OCI-M2 (cell line): Measurements from ENCODE around the gene RPS6KB1.
"Not testable (repeated sequence)": the region's sequence is repeated elsewhere in the genome, so short reads cannot be mapped to it uniquely, and the experiment has no call there.

ENCODE experiments used
- DNase-seq: peaks from one replicate; lab custom pipeline; 2025; ENCODE audit not compliant: unreplicated experiment; lab: John Stamatoyannopoulos, UW

The RPS6KB1 gene

DNA sequence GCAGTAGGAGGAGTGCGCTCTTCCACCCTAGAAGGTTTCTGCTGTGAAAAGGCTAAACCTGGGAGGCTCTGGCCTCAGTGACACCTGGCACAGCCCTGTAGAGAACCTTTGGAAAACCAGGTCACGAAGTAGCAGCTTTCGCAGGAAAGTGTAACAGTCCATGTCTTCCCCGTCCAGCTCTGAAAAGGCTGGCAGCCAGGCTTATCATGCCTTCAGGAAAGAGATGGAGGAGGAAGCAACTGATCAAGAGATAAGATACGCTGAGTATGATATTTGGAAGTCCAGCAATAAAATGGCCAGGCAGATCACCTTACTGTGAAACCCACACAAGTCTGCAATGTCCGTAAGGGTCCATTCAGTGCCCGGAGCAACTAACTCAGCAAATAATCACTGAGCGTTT lies 22.4 kb upstream of the RPS6KB1 start:
- no peak for DNase-seq

DNA sequence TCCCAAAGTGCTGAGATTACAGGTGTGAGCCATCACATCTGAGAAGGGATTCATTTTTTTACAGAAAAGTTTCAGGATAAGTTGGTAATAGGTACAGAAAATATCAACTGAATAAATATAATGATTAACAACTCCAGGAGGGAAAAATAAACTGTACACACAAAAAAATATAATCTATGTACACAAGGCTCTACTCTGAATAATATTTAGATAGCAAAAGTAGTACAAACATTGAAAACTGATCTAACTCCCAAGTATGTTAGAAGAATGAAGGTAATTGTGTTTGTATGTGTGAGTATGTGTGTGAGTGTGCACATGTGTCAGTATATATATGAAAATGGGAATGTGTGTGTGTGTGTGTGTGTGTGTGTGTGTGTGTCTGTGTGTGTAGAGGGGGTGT lies 20.6 kb upstream of the RPS6KB1 start:
- DNase-seq, result no peak

- not testable (repeated sequence) for DNase-seq
These were observed 19.5 kb upstream of the RPS6KB1 start for GRCh38 chr17:59873414-59873813.

- no peak for DNase-seq
These were observed 18.5 kb upstream of the RPS6KB1 start for GRCh38 chr17:59874376-59874775.

DNA sequence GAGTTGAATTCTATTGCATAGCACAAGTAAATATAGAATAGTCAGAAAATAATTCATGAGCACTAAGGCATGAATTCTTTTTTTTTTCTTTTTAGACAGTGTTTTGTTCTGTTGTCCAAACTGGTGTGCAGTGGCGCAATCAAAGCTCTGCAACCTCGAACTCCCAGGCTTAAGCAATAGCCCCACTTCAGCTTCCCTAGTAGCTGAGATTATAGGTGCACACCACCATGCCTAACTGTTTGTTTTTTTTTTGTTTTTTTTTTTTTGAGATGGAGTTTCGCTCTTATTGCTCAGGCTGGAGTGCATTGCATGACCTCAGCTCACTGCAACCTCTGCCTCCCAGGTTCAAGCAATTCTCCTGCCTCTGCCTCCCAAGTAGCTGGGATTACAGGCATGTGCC lies 16.8 kb upstream of the RPS6KB1 start:
- no peak for DNase-seq

GRCh38 chr17:59877965-59878364 lies 15.0 kb upstream of the RPS6KB1 start:
- DNase-seq, result no peak

DNA sequence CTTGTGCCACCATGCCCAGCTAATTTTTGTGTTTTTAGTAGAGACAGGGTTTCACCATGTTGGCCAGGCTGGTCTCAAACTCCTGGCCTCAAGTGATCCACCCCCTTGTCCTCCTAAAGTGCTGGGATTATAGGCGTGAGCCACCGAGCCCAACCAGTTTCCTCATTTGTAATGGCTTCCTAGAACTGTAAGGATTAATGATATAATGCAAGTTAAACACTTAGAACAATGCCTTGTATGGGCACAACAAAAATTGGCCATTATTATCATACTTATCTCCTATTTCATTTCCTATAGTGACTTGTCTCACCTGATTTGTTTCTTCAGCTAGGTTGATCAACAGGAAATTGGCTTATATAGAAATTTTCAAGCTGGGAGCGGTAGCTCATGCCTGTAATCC lies 14.3 kb upstream of the RPS6KB1 start:
- DNase-seq, result no peak

GRCh38 chr17:59884861-59885260 lies 8.1 kb upstream of the RPS6KB1 start:
- no peak for DNase-seq

DNA sequence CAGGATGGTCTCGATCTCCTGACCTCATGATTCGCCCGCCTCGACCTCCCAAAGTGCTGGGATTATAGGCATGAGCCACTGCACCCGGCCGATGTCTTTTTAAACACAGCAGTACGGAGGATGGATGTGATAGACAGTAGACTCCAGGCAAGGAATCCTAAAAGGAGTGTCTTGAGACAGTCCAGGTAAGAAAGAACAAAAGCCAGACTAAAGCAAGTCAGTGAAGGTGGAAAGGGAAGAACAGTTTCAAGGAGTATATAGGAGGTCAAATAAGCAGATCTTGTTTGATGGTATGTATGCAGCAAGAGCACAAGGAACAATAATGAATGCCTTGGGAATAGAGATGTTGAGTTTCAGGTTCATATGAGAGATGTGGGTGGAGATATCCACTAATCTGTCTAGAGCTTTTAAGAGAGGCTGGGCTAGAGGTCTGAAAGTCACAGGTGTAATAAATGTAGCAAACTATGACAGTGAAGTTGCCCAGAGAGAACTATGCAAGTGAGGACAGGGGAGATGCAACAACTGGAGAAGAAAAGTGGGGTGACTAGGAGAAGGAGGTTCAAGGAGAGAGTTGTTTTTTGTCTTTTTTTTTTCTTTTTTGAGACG lies 4.7 kb upstream of the RPS6KB1 start:
- no peak for DNase-seq

DNA sequence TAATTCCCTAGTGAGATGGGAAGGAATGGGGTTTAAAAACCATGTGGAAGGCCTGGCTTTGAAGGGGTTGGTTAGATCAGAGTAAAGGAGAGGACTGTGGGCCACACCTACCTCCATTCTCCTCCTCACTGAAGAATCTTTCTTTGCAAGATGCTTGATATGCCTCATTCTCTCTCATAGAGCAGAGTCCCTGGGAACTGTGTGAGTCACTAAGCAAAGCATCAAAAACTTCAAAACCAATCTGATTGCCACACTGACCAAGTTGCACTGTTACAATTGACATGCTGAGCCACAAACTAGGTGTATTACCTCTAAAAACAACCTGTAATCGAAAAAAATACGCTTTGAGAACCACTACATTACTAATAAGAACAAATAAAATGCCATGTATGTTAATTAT lies 2.2 kb upstream of the RPS6KB1 start:
- DNase-seq, result no peak

DNA sequence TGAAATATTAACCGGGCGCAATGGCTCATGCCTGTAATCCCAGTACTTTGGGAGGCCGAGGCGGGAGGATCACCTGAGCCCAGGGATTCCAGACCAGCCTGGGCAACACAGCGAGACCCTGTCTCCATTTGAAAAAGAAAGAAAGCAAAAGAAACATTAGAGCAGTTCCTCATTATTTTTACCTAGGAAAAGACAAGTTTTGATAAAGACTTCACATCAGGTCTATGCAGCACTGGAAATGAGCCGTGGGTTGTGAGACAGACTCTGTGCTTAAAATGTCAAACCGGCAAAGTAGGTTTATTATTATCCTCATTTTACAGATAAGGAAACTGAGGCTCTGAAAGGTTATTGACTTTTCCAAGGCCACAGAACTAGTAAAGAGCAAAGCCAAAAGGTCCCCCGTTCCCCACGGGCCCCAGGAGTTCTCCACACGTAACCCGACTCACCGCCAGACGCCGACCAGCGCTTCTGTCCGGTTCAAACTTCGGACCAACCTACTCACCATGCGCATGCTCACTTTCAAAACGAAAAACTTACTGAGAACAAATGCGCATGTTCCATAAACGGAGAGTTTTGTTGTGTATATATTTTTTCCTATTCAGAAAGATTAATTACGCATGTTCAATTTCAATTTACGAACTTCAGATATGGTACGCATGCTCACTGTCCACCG lies 534 bp upstream of the RPS6KB1 start:
- no peak for DNase-seq

DNA sequence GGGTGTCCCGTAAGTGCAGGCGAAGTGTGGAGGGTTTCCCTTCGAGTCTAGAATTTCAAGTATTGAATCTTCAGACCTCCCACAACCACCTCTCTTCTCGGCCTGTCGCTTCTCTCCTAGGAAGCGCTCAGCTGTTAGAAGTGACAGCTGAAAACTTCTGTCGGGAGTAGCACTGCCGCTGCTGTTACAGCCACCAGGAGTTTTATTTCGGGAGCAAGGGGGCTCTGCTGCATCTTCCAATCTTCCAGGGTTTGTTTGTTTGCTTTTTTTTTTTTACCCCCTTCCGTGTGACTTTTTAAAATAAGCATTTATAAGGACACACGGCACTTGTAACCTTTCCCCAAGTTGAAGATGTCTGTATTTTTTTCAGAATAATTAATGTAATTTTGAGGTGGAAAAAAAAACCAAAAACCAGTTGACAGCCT lies 767 bp downstream of the RPS6KB1 start:
- DNase-seq, result no peak

- no peak for DNase-seq
These were observed 4.2 kb downstream of the RPS6KB1 start for GRCh38 chr17:59897090-59897489.

- DNase-seq, result no peak
These were observed 6.2 kb downstream of the RPS6KB1 start for GRCh38 chr17:59899099-59899498.

GRCh38 chr17:59901604-59902003 lies 8.7 kb downstream of the RPS6KB1 start:
- DNase-seq, result no peak

DNA sequence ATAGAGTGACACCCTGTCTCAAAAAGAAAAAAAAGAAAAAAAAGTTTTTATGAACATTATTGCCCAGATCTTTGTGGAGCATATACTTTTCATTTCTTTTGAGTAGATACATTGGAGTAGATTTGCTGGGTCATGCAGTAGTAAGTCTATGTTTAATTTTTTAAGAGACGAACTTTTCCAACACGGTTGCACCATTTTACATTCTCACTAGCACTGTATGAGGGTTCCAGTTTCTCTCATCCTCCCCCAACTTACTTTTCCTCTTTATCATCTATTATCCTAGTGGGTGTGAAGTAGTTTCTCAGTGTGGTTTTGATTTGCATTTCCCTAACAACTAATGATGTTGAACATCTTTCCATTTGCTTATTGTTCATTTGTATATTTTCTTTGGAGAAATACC lies 10.5 kb downstream of the RPS6KB1 start:
- no peak for DNase-seq

DNA sequence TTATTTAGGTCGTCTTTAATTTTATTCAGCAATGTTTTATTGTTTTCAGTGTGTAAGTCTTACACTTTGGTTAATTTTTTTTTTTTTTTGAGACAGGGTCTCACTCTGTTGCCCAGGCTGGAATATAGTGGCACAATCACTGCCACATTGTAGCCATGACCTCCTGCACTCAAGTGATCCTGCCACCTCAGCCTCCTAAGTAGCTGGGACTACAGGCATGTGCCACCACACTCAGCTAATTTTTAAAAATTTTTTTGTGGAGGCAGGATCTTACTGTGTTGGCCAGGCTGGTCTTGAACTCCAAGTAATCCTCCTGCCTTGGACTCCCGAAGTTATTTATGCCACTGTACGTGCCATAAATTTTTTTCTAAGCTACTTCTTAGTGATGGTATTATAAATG lies 14.5 kb downstream of the RPS6KB1 start:
- no peak for DNase-seq

DNA sequence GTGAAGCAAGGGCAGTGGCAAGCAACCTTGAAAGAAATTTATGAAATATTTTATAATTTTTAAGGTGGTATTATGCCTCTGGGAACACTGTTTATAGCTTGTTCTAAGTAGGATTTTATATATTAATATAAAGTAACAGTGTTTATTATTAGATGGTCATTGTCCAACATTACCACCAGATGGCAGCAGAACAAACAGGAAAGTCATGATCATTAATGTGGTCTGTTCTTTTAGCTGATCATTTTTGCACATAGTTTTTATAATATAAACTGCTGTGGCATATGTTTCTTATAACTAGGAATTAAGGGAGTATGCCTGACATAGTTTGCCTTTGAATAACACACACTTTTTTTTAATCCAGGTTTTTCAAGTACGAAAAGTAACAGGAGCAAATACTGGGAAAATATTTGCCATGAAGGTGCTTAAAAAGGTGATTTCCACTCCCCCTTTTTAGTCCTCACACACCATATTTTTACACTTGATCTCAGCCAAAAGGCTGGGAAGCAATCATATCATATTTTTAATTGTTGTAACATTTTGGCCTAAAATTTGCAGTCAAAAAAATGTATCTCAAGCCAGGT lies 21.4 kb downstream of the RPS6KB1 start:
- DNase-seq, result no peak

DNA sequence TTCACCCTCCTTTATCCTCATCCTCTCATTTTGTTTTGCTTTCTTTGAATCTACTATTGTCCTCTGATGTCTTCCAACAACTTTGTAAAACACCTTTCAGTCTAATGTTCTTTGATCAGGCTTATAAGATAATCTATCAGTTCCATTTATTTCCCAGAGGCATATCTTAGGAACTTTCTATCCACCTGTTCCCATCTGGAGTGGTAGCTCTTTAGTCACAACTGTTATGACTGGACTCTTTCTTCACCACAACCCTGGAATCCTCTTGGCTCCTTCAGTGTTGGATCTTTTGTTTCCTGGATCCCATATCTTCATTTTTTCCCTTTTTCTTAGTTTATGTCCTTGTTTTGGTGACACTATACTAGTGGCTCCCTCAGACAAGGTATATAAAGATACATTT lies 23.5 kb downstream of the RPS6KB1 start:
- DNase-seq, result no peak

GRCh38 chr17:59920637-59921036 lies 27.7 kb downstream of the RPS6KB1 start:
- DNase-seq, result not testable (repeated sequence)

DNA sequence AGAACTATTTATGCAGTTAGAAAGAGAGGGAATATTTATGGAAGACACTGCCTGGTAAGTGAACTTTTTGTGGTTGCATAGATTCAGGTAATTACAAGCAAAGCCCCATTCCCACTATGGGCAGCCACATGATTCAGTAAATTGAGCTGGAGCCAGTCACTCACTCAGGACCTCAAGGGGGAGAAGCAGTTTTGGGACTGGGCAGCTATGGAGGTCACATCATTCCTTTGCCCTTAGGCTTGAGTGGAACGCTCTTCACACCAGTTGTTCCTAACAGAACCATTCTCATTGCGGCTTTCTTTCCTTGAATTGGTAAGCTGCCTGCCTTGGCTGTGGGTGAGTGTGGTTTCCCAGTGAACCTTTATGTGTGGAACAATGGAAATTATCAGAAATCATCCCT lies 37.2 kb downstream of the RPS6KB1 start:
- not testable (repeated sequence) for DNase-seq

DNA sequence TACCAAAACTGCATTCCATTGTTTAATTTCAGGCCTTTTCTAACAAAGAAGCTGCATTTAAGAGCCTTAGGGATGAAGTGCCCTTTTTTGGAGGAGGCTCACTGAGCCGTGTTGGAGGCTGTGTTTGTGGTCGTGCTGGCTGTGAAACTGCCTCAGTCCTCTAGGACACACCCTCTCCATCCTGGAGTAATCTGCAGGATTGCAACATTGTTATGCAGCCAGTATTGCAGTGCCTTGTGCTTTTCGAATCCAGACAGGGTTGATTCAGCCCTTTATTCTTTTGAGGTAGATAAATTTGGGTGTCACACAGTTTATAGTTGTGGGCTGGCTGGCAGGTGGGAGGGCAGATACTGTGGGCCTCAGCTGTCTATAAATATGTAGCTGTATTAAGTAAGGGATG lies 37.8 kb downstream of the RPS6KB1 start:
- DNase-seq, result not testable (repeated sequence)

- DNase-seq, result not testable (repeated sequence)
These were observed 40.4 kb downstream of the RPS6KB1 start for GRCh38 chr17:59933317-59933716.
